Measurements from ENCODE around the gene UGT1A4. TPM values are rescaled to one million over a fixed set of nuclear protein-coding genes. Genes with fewer than 3 reads are reported as not detected.

Gene UGT1A4
- total and polyA plus RNA-seq, 2 donors (not counting 1 experiment from before 2014, with no cell fraction given), result not detected

DNA sequence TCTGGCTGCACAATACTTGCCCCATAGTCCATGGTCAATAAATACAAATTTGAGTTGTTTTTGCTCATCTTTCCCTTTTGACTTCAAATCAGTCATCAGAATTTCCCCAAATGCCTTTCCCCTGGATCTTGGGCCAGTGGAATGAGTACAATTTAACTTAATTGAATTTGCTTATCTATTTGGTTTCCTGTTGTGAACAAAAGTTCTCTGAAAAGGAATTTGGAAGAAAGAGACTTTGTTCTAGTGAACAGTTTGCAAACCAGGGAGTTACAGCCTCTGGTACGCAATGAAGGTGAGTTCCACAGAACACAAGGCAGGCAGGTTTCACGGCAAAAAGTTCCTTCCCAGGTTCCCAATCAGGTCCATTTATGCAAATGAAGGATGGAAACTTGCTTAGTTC, 40.3 kb downstream of the UGT1A4 start:
- TF ChIP-seq CTCF (conservative IDR thresholded peaks at IDR 0.05 in 1 of 2, IDR thresholded peaks at IDR 0.05 in 1 of 2; ENCODE audit: low read depth in 1 of 2, low read length in 2 of 2), result no peak
- TF ChIP-seq EZH2 (IDR thresholded peaks at IDR 0.05; ENCODE audit: low read length, missing control alignments), result no peak
- no peaks in the 10 kb centered on the region for H3K9me3 ChIP-seq (ENCODE audit: control insufficient read depth, insufficient read depth, low read depth, low read length)
- no peak overlapping the region for H3K9ac ChIP-seq (ENCODE audit: insufficient read depth, low read length)
- no peaks in the 10 kb centered on the region for H4K20me1 ChIP-seq (ENCODE audit: control insufficient read depth, extremely low read depth, insufficient read depth, low read length)
- no peaks in the 10 kb centered on the region for H3K4me1 ChIP-seq (ENCODE audit: control insufficient read depth, extremely low read depth, insufficient read depth, low read length)
- no peak overlapping the region for H3K27ac ChIP-seq (ENCODE audit: insufficient read depth, low read length)
- no peak overlapping the region for H3K4me2 ChIP-seq (ENCODE audit: extremely low read depth, insufficient read depth, low read length)
- peak in 1 of 2 donors; percentile 46 for DNase-seq (ENCODE audit: low read depth in 2 of 2)
- H2AFZ ChIP-seq (ENCODE audit: low read length), result no peak overlapping the region
- H3K27me3 ChIP-seq (ENCODE audit: control insufficient read depth, insufficient read depth, low read length), result no peaks in the 10 kb centered on the region
- no peaks in the 10 kb centered on the region for H3K79me2 ChIP-seq (ENCODE audit: control insufficient read depth, insufficient read depth, low read length)
- H3K4me3 ChIP-seq (replicated peaks in 1 of 4; ENCODE audit: control extremely low read depth in 1 of 4, insufficient read depth in 1 of 4, low read depth in 3 of 4, low read length in 4 of 4), result no peak overlapping the region
- H3K36me3 ChIP-seq (ENCODE audit: control insufficient read depth, insufficient read depth, low read length), result no peaks in the 10 kb centered on the region

DNA sequence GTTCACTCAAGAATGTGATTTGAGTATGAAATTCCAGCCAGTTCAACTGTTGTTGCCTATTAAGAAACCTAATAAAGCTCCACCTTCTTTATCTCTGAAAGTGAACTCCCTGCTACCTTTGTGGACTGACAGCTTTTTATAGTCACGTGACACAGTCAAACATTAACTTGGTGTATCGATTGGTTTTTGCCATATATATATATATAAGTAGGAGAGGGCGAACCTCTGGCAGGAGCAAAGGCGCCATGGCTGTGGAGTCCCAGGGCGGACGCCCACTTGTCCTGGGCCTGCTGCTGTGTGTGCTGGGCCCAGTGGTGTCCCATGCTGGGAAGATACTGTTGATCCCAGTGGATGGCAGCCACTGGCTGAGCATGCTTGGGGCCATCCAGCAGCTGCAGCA, 41.5 kb downstream of the UGT1A4 start, which contains the start of gene UGT1A1:
Gene UGT1A1 (plus strand): TSS at position 228 of the 400 bp plus-strand sequence. CDS start 18 bp downstream, at position 246.
- no peak within 1 kb of the TSS for H3K4me3 ChIP-seq (replicated peaks in 1 of 4; ENCODE audit: control extremely low read depth in 1 of 4, insufficient read depth in 1 of 4, low read depth in 3 of 4, low read length in 4 of 4)
- TF ChIP-seq EZH2 (IDR thresholded peaks at IDR 0.05; ENCODE audit: low read length, missing control alignments) (no peak), CTCF (conservative IDR thresholded peaks at IDR 0.05 in 1 of 2, IDR thresholded peaks at IDR 0.05 in 1 of 2; ENCODE audit: low read depth in 1 of 2, low read length in 2 of 2) (no peak)
- no peaks in the 10 kb centered on the region for H3K27me3 ChIP-seq (ENCODE audit: control insufficient read depth, insufficient read depth, low read length)
- no peak within 1 kb of the TSS for H3K4me2 ChIP-seq (ENCODE audit: extremely low read depth, insufficient read depth, low read length)
- peaks cover 3% of the 10 kb centered on the region for H3K4me1 ChIP-seq (ENCODE audit: control insufficient read depth, extremely low read depth, insufficient read depth, low read length)
- H3K36me3 ChIP-seq (ENCODE audit: control insufficient read depth, insufficient read depth, low read length), result no peaks in the 10 kb centered on the region
- no peaks in the 10 kb centered on the region for H3K9me3 ChIP-seq (ENCODE audit: control insufficient read depth, insufficient read depth, low read depth, low read length)
- DNase-seq (ENCODE audit: low read depth in 2 of 2), result no peak
- no peak within 1 kb of the TSS for H2AFZ ChIP-seq (ENCODE audit: low read length)
- H3K27ac ChIP-seq (ENCODE audit: insufficient read depth, low read length), result no peak within 1 kb of the TSS
- no peaks in the 10 kb centered on the region for H3K79me2 ChIP-seq (ENCODE audit: control insufficient read depth, insufficient read depth, low read length)
- H4K20me1 ChIP-seq (ENCODE audit: control insufficient read depth, extremely low read depth, insufficient read depth, low read length), result no peaks in the 10 kb centered on the region
- no peak within 1 kb of the TSS for H3K9ac ChIP-seq (ENCODE audit: insufficient read depth, low read length)

GRCh38 chr2:233761040-233761769, 42.7 kb downstream of the UGT1A4 start:
- Histone ChIP-seq H3K4me1 (ENCODE audit: control insufficient read depth, extremely low read depth, insufficient read depth, low read length) (peaks cover 3% of the 10 kb centered on the region), H2AFZ (ENCODE audit: low read length) (no peak overlapping the region), H3K27ac (ENCODE audit: insufficient read depth, low read length) (no peak overlapping the region), H3K4me3 (replicated peaks in 1 of 4; ENCODE audit: control extremely low read depth in 1 of 4, insufficient read depth in 1 of 4, low read depth in 3 of 4, low read length in 4 of 4) (no peak overlapping the region), H3K9me3 (ENCODE audit: control insufficient read depth, insufficient read depth, low read depth, low read length) (no peaks in the 10 kb centered on the region), H3K79me2 (ENCODE audit: control insufficient read depth, insufficient read depth, low read length) (no peaks in the 10 kb centered on the region), H3K27me3 (ENCODE audit: control insufficient read depth, insufficient read depth, low read length) (no peaks in the 10 kb centered on the region), H3K36me3 (ENCODE audit: control insufficient read depth, insufficient read depth, low read length) (no peaks in the 10 kb centered on the region), H3K9ac (ENCODE audit: insufficient read depth, low read length) (no peak overlapping the region), H3K4me2 (ENCODE audit: extremely low read depth, insufficient read depth, low read length) (no peak overlapping the region), H4K20me1 (ENCODE audit: control insufficient read depth, extremely low read depth, insufficient read depth, low read length) (no peaks in the 10 kb centered on the region)
- peak in 1 of 2 donors; percentile 66 for DNase-seq (ENCODE audit: low read depth in 2 of 2)
- TF ChIP-seq EZH2 (IDR thresholded peaks at IDR 0.05; ENCODE audit: low read length, missing control alignments), result no peak
- no peak for TF ChIP-seq CTCF (conservative IDR thresholded peaks at IDR 0.05 in 1 of 2, IDR thresholded peaks at IDR 0.05 in 1 of 2; ENCODE audit: low read depth in 1 of 2, low read length in 2 of 2)
